HS-27A (cell line): ENCODE results near the gene GPR84.

ENCODE experiments used
- DNase-seq: peaks from one replicate; pipeline ENCODE4 v3.0.0-alpha.2; 2012; ENCODE audit warnings: low read depth, missing footprints

Gene GPR84

DNA sequence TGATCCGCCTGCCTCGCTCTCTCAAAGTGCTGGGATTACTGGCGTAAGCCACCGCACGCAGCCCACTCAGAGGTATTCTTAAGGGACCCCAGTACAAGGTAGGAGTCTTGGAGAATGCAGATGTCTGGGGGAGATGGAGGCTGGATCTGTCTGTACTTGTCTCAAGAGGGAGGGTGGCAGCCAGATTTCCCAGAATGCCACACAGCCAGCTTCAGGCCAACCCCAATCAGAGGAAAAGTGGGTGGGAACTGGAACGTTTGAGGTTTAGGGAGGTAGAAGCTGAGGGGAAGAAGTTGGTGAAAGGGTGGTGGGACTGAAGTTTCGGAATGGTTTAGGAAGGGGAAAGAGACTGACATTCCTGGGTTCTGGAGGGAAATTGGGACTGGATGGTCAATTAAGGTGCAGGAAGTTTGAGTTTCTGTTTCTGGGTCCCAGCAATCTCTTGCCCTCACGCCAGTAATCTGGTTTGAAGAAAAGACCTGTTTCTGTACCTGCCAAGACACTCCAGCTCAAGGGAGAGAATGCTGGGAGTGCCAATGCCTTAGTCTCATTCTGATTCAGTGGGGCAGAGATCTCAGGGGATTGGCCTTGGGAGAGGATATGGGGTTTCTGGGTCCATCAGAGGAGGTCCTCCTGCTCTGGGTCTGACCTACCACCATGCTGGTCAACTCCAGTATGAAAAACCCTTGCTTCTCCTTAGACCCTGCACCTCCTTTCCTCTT lies 28.4 kb upstream of the GPR84 start:
- no peak for DNase-seq

DNA sequence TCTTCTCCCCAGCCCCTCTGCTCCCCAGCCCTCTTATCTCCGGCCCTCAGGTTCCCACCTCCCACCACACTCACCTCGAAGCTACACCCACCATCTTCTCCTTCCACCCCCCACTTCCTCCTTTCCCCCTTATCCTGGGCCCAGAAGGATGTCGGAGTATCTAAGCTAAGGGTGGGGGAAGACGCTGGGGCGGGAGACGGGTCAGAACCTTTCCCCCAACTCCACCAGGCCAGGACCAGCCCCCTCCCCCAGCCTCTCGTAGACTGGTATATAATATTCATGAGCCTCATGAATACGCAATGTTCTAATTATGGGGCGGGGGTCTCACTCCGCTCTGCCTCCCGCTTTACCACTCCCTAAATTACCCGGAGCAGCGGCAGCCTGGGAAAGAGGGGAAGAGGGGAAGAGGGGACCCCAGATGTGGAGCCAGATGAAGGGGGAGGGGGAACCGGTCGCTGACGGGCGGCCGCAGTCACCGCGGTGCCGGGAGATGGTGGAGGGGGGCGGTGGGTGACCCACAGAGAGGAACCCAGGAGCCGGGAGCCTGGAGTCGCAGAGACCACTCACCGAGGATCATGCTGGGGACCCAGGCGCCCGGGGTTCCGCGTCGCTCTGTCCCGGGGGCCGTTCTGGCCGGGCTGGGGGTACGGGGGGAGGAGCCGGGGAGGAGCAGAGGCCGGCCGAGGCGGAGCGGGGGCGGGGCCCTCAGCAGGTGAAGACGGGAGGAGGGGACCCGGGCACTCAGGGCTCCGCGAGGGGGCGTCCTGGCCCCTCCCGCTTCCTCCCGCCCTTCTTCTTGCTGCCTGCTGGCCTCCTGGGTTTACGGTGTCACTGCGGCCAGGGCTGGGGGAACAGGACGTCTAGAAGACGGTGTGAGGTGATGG lies 26.6 kb upstream of the GPR84 start:
- DNase-seq, result no peak

DNA sequence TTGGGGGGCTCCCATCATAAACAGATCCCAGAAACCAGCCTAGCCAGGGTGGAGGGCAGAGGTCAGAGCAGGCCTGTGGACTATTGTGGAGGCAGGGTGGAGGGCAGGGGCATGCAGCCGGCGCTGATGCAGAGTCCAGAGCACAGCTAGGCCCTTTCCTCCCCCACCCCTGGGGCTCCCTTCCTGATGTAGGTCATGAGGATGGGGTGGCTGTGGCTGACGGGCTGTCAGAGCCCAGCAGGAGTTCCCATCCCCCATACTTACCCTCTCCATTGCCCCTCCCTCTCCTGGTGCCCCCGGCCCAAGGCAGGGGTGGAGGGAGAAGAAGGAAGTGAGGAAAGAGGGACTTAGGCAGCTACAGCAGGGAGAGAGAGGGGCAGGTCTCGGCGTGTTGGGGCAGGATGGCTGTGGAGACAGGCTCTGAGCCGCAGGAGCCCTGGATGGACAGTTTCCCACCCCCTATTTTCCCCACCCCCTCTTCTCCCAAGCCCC lies 25.9 kb upstream of the GPR84 start:
- DNase-seq, result no peak

DNA sequence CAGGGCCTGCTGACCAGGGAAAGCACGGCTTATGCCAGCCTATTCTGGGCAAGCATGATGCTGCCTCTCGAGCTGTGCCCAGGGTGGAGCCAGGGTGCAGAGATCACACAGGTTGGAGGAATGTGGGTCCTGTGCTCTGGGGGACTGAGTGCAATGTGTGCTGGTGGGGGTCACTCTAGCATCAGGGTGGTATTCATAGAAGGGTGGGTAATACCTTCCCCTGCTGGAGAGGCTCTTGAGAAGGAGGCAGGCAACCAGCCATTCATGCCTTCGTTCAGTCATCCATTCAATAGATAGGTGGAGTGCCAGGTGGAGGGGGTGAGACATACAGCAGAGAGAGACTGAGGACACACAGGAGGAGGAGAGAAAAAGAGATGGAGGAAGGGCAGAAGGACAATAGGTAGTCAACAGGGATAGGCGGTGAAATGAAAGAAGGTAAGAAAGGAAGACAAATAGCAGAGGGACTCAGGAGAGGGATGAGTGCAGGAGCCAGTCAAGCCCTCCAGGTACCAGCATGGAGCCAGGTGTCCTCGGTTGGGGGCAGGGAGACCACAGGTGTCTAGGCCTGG lies 25.4 kb upstream of the GPR84 start:
- DNase-seq, result no peak

DNA sequence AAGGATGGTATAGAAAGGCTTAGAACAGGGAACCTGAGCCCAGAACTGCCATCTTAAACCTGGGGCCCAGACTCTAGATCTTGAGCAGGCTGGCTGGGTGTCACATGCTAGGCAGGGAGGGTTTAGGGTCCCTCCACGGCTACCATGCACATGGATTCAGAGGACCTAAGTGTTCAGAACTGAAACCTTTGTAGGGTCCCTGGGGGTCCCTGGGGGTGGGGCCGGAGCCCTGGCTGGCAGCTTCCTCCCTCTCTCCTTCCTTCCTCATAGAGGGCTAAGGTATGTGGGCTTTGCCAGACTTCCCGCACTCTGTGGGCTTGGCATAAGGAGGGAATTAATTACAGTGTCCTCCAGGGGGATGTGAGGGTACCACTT lies 24.8 kb upstream of the GPR84 start:
- DNase-seq, result no peak

DNA sequence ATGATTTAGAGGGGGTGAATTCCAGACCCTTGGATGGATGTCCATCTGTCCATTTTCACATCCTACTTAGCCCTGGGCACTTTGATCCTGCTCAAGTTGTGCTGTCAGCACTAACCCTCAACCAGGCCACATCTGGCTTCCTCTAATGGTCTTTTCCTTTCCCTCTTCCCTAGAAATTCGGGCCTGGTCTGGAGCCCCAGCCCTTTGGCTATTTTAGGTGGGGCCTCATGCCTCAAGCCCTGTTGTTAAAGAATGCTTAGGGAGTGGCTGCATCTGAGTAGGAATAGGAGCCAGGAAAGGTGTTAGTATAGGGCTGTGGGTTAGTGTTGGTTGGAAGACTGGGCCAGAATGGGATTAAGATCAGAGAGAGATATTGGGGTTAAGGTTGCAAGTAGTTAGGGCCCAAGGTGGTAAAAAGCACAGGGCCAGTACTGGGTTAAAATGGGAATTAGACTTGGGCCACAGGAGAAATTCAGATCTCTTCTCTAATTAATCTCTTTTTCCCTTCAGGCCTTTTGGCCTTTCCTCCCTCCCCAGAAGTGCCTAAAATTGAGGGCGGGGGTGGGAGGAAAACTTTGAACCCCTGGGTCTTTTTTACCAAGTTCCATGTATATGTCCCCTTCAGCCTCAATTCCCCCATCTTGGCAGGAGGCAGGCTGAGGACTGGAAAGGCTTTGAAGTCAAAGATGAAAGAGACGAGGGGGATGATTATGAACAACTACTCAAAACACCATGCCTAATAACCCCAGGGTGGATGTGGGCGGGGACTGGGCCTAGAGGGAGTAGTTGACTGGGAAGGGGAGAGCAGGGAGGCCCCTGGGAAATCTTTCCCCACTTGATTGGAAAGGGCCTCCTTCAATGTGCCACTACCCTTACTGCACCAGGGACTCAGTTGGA lies 24.2 kb upstream of the GPR84 start:
- no peak for DNase-seq

DNA sequence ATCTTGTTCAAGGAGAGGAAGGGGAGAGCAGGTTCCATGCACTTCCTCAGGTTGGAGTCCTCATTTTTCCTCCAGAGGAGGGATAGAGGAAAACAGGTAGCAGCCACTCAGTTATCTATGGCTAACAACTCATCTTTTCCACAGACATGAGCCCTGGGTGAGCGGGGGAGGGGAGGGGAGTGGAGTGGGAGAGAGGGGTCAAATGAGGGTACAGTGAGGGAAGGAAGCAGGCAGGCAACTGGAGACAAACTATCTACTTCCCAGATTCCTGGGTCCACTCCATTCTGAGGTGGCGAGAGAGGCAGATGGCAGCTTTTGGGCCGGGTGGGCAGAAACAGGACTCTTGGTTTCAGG lies 22.8 kb upstream of the GPR84 start:
- DNase-seq, result no peak

DNA sequence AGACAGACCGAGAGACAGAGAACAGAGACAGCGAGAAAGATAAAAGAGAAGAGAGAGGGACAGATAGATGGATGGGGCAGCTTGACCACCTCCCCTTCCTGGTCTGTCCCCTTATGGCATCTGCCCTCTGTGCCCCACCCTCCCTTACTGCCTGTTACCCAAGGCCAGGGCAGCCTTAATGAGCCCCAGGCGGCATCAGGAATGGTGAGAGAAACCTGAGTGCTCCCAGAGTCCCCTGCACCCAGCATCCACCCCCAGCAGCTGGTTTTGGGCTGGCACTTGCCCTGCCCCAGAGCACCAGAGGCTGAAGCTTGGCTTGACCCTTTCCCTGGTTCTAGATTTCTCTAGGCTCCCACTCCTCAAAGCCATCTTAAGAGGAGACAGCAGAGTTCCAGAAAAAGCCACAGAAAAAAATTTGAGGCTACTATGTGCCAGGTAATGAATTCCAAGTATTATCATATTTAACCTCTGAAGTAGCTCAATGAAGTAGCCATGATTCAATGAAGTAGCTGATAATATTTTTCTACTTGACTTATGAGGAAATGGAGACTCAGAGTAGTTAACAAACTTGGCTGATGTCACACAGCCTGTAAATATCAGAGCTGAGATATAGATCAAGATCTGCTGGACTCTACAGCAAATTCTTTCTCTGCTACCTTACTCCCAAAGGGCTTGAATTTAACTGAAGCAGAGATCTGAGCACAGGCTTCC lies 22.3 kb upstream of the GPR84 start:
- no peak for DNase-seq

DNA sequence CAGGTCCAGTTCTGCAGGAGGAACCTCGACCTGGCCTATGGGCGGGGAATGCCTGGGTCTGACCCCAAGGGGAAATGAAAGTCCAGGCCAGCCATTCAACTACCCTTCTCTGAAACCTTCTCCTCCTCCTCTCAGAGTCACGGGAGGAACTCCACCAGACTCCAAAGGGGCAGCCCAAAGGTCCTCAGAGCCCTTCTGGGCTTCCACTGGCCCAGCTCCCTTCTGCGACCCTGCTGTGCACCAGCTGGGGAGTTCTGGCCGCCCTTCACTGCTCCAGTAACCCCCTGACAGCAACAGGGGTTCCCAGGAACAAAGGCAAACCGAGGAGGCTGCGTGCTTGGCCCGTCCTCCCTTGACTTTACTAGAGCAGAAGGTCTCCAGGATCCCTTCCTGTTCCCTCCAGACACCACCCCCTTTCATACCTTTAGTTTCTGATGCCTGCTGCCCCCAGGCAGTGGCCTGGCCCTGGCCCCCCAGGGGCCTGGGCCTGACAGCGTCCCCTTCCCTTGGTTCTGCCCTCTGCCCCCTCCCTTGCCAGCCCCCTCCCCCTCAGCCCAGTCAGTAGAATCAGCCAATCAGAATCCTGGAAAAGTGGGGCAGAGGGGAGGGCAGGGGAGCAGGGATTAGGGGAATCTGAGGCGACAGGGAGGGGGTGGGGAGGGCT lies 21.1 kb upstream of the GPR84 start:
- DNase-seq, result no peak

DNA sequence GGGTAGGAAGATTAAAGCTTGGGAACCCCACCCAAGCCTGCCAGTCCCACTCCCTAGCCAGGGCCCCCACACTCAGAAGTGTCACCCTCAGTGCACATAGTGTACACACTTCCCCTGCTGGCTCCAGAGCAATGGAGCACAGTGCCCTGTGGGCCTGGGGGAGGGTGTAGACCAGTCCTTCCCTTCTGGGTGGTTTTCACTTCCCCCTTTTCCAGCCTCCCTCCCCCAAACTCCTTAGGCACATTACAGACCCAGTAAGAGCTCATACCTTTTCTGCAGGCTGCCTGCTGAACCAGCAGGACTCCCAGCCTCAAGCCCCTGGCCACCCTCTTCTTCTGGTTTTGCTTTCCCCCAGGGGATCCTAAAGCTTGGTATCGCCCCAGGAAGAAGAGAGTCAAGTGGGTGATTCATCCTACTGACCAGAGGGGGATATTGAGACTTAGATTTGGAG lies 20.3 kb upstream of the GPR84 start, which contains the start of gene ZNF385A:
Gene ZNF385A (minus strand): TSS at position 143 of the 451 bp plus-strand sequence. CDS start 219 bp downstream, outside the sequence.
- DNase-seq, result no peak

DNA sequence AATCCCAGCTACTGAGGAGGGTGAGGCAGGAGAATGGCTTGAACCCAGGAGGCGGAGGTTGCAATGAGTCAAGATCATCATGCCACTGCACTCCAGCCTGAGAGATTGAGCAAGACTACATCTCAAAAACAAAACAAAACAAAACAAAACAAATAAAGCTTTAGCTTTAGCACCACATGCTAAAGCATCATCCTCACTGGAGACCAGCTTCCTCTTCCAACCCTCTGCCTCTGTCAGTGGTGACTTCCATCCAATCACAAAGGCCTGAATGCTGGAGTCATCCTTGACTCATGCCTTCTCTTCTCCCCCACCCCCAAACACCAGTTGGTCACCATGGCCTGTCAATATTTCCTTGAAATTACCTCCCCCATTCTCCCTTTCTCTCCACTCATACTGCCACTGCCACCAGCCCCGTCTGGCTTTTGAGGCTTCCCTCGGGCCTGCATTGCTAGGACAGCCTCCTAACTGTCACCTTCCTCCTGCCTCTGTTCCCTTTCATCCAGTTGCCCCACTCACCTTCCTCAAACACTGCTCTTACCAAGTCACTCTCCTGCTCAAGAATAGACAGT lies 18.8 kb upstream of the GPR84 start:
- peak; percentile 73 for DNase-seq

DNA sequence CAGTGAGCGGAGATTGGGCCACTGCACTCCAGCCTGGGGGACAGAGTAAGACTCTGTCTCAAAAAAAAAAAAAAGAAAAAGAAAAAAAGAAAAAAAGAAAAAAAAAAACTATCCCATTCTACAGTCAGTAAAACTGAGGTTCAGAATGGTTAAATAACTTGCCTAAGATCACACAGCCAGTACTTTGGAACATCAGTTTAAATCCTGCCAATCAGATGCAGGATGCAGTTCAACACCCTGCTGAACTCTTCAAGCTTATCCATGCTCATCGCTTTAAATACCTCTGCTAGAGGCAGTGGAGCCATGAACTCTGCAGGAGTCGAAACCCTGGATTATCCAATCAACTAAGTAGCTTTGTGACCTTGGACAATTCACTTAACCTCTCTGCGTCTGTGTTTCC lies 16.9 kb upstream of the GPR84 start:
- no peak for DNase-seq

DNA sequence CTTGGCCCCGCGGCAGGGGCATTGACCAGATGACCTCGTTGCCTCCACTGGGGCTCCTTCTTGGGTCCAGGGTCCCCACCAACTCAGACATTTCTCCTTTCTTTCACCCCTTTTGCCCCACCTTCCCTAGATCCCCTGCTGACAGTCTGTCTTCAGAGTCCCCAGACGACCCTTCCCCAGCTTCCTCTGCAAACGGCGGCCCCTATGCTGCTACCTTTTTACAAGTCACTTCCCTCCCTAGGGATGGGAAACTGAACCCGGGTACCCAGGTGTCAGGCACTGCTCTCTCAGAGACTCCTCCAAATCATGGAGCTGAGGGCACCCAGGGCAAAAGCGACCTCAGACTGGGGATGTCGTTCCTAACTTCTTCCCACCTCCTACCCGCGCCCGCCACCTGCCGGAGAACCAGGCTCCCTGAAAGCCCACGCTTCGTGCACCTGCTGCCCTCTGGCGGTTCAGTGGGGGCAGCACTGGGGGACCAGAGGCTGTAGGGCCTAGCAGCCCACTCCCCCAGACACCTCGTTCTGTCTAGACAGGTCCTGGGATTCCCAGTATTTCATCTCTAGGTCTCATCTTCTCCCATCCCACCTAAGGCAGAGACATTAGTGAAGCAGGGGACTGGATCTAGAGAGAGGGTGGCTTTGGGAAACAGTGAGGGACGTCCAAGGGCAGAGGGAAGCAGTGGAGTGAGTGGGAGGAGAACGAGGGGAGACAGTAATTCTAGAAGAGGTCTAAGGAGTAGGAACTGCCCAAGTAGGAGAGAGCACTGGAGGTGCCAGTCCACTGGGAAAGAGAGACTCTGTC lies 15.3 kb upstream of the GPR84 start:
- DNase-seq, result peak; percentile 63

DNA sequence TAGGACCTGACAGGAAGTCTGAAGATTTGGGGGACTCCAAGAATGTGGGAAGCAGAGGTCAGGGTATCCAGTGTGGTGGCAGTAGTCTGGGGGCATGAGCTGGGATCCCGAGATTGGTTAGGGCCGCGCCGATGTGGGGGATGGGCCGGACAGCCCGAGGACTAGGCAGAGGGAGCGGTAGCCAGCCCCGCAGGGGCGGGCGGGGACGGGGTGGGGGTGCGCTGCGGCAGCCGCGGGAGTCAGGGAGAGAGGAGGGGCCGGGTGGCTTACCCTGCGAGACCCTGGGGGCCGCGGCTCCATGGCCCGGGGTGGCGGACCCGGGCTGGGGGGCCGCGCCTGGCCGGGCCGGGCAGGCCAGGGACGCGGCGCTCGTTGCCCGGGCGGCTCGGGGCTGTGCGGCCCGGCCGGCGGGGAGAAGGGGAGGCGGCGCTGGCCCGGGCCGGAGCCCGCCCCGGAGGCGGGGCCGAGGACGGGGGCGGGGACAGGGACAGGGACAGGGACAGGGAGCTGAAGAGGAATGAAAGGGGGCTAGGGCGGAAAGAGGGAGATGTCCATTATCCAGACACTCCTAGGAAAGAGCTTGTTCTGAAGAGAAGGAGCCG lies 14.6 kb upstream of the GPR84 start:
- DNase-seq, result no peak

DNA sequence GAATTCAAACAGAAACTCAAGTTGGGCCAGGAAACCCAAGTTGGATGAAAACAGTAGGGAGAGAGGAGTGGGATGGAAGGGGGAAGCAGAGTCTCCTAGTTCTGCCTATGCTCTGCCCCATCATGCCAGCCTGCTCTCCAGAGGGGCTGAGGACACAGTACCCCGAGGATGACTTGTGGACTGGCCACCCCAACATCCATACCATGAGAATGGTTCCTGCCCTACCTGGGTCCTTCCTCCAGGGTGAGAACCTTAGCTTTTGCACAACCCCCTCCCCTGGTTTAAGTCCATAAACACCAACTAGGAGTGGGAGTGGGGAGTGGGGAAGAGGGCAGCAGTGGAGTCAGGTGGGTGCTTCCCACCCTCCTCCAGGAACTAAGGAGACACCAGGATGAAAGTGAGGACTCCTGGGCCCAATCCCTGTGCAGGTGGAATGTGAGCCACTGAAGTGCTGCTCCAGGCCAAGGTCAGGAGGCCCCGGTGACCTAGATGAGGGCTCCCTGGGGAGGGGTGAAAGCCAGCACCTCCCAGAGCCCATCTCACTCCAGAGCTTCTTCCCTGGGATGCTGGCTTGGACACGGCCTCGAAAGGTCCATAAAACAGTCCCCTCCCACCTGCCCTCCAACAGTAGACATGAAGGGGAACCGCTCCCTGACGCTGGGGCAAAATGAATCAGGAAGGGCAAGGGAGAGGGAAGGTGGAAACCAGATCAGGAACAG lies 13.7 kb upstream of the GPR84 start:
- no peak for DNase-seq

DNA sequence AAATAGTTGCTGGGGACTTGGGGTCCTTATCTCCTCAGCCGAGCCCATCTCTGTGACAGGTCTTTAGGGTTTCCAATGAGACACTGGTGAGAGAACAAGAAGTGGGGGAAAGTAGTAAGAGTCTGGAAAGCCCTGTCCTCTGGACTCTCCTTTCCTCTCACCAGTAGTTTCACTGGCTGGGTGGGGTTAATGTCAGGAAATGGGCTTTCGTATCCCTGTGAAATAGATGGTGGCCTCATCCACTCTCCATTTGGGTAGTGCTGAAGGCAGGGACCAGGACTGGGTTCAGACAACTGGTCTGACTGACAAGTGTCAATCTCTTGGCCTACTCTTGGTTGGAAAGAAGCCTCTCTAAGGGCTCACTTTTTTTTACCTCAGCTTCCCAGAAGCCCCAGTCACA lies 12.7 kb upstream of the GPR84 start:
- no peak for DNase-seq

DNA sequence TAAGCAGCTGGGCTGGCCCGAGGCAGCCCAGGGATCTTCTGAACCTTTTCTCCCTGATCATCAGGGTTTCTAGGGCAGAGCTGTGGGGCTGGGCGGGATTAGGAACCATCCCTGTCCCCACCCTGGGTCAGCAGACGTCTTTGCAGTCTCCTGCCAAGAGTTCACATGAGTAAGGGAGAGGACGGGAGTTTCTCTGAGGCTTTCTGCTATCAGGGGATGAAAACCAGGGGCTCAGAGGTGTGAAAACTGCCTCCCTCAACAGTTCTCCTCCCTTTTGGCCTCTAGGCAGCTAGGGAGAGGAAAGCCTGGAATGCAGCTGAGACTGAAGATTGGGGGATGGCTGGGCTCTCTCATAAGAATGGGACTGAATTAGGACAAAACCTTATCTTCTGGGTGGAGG lies 12.3 kb upstream of the GPR84 start:
- no peak for DNase-seq

DNA sequence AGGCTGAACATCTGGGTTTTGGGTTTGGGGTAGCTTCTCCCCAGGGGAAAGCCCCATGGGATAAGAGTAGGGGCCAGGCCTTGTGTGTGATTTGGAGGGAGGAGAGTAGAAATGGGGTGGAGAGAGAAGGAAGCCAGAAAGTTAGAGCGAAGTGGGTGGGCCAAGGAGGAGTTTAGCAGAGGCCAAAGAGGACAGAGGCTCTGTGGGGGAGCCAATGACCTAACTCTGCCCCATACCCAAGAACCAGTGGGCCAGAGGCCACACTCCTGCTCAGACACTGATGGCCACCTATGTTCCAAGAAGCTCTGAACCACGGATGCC lies 10.9 kb upstream of the GPR84 start:
- DNase-seq, result no peak
